HL-60 (cell line): ENCODE data around the gene LEMD2.

ENCODE experiments used
- GABPA ChIP-seq: IDR thresholded peaks from 2 replicates; pipeline ENCODE4 v1.6.1; 2012; ENCODE audit warnings: low read depth
- POLR2AphosphoS5 ChIP-seq: IDR thresholded peaks from 2 replicates; pipeline ENCODE4 v1.6.1; 2012; ENCODE audit warnings: low read depth
- REST ChIP-seq: IDR thresholded peaks from 2 replicates; pipeline ENCODE4 v1.6.1; 2012; ENCODE audit warnings: low read depth; ENCODE audit not compliant: insufficient replicate concordance
- TF ChIP-seq, protein P1 (sequence below): IDR thresholded peaks from one replicate; pipeline ENCODE4 v1.5.1; 2011; ENCODE audit warnings: low read length, control low read depth, inconsistent platforms; ENCODE audit not compliant: insufficient read depth

GRCh38 chr6:33721508-33721907 lies 67.4 kb downstream of the LEMD2 start:
- TF ChIP-seq, protein P1, sequence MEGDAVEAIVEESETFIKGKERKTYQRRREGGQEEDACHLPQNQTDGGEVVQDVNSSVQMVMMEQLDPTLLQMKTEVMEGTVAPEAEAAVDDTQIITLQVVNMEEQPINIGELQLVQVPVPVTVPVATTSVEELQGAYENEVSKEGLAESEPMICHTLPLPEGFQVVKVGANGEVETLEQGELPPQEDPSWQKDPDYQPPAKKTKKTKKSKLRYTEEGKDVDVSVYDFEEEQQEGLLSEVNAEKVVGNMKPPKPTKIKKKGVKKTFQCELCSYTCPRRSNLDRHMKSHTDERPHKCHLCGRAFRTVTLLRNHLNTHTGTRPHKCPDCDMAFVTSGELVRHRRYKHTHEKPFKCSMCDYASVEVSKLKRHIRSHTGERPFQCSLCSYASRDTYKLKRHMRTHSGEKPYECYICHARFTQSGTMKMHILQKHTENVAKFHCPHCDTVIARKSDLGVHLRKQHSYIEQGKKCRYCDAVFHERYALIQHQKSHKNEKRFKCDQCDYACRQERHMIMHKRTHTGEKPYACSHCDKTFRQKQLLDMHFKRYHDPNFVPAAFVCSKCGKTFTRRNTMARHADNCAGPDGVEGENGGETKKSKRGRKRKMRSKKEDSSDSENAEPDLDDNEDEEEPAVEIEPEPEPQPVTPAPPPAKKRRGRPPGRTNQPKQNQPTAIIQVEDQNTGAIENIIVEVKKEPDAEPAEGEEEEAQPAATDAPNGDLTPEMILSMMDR: no peak
- TF ChIP-seq POLR2AphosphoS5 (no peak), GABPA (no peak), REST (no peak)
